GM19099 (cell line): ENCODE results near the gene YJU2.

Experiments
- POLR2A ChIP-seq: IDR thresholded peaks from 3 replicates; pipeline ENCODE4 v1.6.1; 2011; ENCODE audit warnings: low read depth; ENCODE audit not compliant: insufficient read length; ENCODE audit errors: extremely low read depth

Gene YJU2

DNA sequence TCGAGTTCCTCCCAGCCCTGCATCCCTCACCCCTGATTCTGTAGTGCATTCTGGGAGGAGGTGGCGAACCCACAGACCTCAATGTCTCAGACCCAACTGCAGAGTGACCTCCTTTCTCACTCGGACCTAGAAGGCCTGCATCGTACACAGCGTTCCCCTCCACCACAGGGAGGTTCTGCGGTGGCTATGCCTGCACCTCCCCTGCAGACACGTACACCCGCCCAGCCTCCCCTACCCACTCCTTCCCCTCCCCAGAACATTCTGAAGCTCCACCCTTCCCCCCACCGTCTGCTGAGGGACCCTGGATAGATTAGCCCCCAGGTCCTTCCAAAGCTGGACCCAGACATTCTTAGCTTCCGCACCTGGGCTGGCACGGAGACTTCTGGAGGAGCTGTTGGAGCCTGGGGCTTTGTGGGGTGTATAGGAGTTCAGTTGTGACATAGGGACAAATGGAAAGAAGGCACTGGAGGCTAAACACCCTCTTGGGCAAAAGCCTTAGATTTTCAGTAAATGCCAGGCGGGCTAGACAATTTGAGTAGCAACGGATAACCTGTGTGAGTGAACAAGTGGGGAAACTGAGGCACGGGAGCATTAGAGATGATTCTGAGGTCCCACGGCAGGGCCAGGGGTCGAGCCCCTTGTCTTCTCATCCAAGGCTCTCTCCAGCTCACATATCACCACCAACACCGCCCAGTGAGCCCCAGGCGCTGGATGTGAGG lies 57.1 kb downstream of the YJU2 start:
- TF ChIP-seq POLR2A, result no peak

DNA sequence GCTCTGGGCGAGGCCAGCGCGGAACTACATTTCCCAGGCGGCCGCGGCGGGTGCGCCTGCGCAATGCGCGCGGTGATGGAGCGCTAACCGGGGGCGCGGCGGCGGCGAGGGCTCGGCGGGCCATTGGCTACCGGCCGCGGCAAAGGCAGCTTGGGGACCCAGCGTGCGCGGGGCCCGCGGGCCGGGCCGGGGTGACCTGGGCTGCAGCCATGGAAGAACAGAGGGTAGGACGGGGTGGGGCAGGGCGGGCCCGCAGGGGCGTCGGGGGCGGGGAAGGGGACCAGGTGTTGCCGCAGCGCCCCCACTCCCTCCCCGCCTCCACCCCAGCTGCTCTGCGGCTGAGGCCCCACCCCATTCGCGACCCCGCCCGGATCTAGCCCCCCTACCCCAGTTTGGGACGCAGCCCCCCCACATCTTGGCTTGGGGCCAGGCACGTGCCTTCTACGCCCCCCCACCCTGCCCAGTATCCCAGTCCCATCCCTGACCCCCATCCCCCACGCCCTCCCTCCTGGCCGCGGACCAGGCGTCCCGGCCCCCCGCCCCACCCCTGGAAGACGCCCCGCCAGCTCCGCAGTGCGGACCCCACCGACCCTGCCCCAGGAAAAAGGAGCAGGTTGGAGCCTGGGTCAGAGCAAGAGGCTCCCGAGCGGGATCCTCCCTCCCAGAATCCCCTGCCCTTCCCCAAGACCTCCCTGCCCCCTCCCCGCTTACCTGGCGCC lies 57.8 kb downstream of the YJU2 start, which contains the start of gene FSD1:
Gene FSD1, plus strand, starts transcription at position 61 of the 719 bp plus-strand sequence. Its CDS starts 149 bp downstream, at position 210.
- no peak for TF ChIP-seq POLR2A

DNA sequence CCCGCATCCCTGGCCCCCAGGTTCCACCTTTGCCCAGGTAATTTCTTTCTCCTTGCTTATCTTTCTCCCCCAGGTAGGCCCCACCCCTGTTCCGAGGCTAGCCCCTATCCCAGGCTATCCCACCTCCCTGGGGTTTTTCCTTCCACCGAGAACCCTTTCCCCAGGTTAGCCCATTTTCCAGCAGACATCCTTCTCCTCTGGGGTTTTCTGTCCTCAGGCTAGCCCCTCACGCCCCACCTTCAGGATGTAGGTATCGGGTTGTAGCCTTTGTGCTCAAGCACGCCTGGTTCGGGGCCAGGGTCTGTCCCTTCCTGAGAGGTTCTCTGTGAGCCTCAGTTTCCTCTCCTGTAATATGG lies 58.4 kb downstream of the YJU2 start:
- no peak for TF ChIP-seq POLR2A

DNA sequence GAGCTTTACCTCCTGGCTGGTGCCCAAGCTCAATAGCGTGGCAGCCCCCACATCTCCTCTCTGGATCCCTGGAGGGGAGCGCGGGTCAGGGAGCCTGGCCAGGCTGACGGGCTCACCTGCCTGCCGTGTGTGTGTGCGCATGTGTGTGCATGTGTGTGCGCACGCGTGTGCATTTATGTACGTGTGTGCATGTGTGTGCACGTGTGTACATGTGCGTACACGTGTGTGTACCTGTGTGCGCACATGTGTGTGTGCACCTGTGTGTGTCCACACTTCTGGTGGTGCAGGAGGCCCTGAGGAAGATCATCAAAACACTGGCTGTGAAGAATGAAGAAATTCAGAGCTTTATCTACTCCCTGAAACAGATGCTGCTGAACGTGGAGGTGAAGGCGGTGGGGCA lies 58.8 kb downstream of the YJU2 start:
- no peak for TF ChIP-seq POLR2A

DNA sequence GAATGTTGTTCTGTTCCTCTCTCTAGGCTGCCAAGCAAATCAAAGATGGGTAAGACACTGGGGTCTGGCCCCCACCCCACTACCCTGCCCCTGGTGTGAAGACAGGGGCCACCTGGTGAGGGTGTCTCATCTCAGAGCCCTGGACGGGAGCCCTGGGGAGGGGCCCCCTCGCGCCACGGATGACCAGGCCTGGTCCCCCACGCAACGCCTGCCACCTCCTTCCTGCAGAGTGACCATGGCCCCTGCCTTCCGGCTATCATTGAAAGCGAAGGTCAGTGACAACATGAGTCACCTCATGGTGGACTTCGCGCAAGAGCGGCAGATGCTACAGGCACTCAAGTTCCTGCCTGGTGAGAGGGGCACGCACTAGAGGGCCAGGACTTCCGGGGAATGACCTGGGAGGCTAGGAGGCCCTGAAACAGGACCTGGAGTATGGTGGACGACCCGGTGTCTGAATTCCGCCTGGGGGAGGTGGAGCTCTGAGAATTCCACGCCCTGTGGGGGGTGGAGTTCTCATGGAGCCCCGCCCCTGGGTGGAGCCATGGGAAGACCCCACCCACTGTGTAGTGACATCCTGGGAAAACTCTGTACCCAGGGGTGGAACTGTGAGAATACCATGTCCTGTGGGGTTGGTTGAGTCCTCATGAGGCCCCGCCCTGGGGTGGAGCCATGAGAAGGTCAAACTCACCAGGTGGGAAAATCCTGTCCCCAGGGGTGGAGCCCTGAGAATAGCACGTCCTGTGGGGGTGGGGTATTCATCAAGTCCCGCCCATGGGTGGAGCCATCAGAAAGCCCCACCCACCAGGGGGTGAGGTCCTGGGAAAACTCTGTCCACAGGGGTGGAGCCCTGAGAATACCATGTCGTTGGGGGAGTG lies 63.6 kb downstream of the YJU2 start:
- no peak for TF ChIP-seq POLR2A

DNA sequence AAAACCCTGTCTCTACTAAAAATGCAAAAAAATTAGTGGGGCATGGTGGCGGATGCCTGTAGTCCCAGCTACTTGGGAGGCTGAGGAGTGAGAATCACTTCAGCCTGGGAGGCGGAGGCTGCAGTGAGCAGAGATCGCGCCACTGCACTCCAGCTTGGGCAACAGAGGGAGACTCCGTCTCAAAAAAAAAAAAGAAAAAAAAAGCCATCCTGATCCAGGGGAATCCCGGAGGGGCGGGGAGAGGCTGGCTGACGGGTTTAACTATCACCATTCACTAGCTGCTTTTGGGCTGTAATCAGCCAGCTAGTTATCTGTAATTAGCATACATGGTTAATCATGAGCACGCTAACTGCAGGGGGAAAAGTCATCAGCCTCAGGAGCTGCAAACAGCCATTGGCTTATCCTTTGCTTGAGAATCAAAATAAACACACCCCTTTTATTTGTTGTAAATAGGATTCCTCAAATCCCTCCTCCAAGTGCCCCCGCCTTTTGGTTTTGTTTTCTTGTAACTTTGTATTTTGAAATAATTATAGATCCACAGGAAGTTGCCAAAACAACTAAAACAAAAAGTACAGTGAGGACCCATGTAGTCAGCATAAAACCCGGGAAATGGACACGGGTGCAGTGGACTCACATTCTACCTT lies 67.1 kb downstream of the YJU2 start:
- TF ChIP-seq POLR2A, result no peak

DNA sequence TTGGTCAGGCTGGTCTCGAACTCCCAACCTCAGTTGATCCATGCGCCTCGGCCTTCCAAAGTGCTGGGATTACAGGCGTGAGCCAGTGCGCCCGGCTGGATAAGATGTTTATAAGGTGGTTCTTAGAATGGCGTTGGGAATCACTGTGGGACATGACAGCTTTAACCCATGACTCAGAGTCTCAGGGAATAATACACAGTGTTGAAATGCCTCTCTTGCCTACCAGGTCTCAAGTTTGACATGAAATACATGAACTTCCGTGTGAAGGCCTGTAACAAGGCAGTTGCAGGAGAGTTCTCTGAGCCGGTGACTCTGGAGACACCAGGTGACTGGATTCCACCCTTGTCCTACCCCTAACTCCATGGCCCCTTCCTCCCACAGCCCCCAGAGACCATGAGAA lies 70.1 kb downstream of the YJU2 start:
- TF ChIP-seq POLR2A, result no peak

DNA sequence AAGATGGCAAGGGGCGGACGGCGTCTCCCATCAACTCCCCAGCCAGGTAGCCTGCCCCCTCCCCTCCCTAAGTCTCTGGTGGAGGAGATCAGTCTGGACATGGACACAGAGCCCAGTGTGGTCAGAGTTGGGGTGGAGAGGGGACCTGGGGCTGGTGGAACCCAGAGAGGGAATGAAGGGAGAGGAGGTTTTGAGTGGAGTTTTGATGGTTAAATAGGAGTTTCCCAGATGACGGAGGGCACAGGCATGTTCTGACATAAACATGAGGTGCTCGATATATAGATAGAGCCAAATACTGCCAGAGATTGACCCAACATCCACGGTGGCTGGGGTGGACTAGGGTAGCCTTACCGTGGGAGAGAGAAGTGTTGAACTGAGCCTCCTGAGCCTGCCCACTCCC lies 71.6 kb downstream of the YJU2 start:
- TF ChIP-seq POLR2A, result no peak
